DMS53 (cell line): ENCODE results near the gene IMMP2L.
"Not testable (repeated sequence)": the region's sequence is repeated elsewhere in the genome, so short reads cannot be mapped to it uniquely, and the experiment has no call there.

Source experiments
- DNase-seq: peaks from one replicate; lab custom pipeline; 2025; lab: John Stamatoyannopoulos, UW

Gene IMMP2L

GRCh38 chr7:111329367-111330234 lies 232.7 kb downstream of the IMMP2L start:
- no peak for DNase-seq

- no peak for DNase-seq
Measured at GRCh38 chr7:111328487-111328886, 233.8 kb downstream of the IMMP2L start.

- DNase-seq = no peak
Measured at GRCh38 chr7:111324776-111325175, 237.5 kb downstream of the IMMP2L start.

- DNase-seq = no peak
Measured at GRCh38 chr7:111324228-111324627, 238.1 kb downstream of the IMMP2L start.

- DNase-seq = not testable (repeated sequence)
Measured at GRCh38 chr7:111323670-111324069, 238.6 kb downstream of the IMMP2L start.

GRCh38 chr7:111320133-111320532 lies 242.2 kb downstream of the IMMP2L start:
- no peak for DNase-seq

GRCh38 chr7:111312966-111313365 lies 249.3 kb downstream of the IMMP2L start:
- DNase-seq = no peak

- DNase-seq = no peak
Measured at GRCh38 chr7:111308691-111309090, 253.6 kb downstream of the IMMP2L start.

GRCh38 chr7:111301891-111302290 lies 260.4 kb downstream of the IMMP2L start:
- DNase-seq = no peak

GRCh38 chr7:111294494-111294893 lies 267.8 kb downstream of the IMMP2L start:
- no peak for DNase-seq

GRCh38 chr7:111292026-111292470 lies 270.2 kb downstream of the IMMP2L start:
- no peak for DNase-seq

GRCh38 chr7:111290982-111291381 lies 271.3 kb downstream of the IMMP2L start:
- no peak for DNase-seq

- DNase-seq = no peak
Measured at GRCh38 chr7:111290419-111290818, 271.9 kb downstream of the IMMP2L start.

GRCh38 chr7:111288441-111288840 lies 273.9 kb downstream of the IMMP2L start:
- DNase-seq = not testable (repeated sequence)

- DNase-seq = no peak
Measured at GRCh38 chr7:111282626-111283025, 279.7 kb downstream of the IMMP2L start.

GRCh38 chr7:111274857-111275256 lies 287.4 kb downstream of the IMMP2L start:
- no peak for DNase-seq

- no peak for DNase-seq
Measured at GRCh38 chr7:111272092-111272491, 290.2 kb downstream of the IMMP2L start.

- not testable (repeated sequence) for DNase-seq
Measured at GRCh38 chr7:111270794-111271193, 291.5 kb downstream of the IMMP2L start.

- DNase-seq = no peak
Measured at GRCh38 chr7:111268941-111269340, 293.4 kb downstream of the IMMP2L start.

- no peak for DNase-seq
Measured at GRCh38 chr7:111266613-111267012, 295.7 kb downstream of the IMMP2L start.

GRCh38 chr7:111265394-111265793 lies 296.9 kb downstream of the IMMP2L start:
- no peak for DNase-seq

GRCh38 chr7:111264981-111265380 lies 297.3 kb downstream of the IMMP2L start:
- no peak for DNase-seq

GRCh38 chr7:111264111-111264868 lies 298.0 kb downstream of the IMMP2L start:
- no peak for DNase-seq
